Stimulated activated naive CD8-positive, alpha-beta T cell treated with anti-CD3 and anti-CD28 coated beads, Interleukin-15, Interleukin-2, amounts not matched to agents 100 U/mL and 50 U/mL, for 24 hours (primary cell): Measurements from ENCODE around the gene PDGFRB.

Source experiments
- ATAC-seq: fragments of 150-1000 bp; cut with Tn5 transposase; one replicate; pipeline ENCODE4 v1.10.0; 2021
- DNase-seq: peaks from one replicate; pipeline ENCODE4 v3.0.0; 2021

PDGFRB gene

DNA sequence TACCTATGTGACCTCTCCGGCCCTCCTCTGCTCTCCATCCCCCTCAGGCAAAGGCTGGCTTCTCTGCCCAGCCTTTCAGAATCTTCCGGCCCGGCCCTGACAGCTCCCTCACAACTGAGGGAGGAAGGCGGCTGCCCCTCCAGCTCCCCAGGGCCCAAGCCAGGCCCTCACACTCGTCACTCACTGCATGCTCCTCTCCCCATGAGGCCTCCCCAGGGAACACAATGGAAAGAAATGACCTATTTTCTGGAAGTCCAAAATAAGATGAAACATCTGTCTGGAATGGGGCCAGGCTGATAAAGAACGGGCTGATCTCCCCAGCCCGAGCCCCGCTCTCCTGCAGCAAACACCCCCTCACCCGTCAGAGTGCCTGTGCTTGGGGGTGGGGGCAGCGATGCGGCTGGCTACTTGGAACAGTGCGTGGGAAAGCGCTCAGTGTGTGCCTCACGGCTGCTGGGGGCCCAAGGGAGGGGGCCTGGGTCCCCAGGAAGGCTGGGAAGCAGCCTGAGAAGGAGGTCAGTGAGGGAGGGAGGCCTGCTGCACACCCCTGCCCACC is 11.3 kb downstream of the PDGFRB start:
- ATAC-seq (no peak), DNase-seq (no peak)

DNA sequence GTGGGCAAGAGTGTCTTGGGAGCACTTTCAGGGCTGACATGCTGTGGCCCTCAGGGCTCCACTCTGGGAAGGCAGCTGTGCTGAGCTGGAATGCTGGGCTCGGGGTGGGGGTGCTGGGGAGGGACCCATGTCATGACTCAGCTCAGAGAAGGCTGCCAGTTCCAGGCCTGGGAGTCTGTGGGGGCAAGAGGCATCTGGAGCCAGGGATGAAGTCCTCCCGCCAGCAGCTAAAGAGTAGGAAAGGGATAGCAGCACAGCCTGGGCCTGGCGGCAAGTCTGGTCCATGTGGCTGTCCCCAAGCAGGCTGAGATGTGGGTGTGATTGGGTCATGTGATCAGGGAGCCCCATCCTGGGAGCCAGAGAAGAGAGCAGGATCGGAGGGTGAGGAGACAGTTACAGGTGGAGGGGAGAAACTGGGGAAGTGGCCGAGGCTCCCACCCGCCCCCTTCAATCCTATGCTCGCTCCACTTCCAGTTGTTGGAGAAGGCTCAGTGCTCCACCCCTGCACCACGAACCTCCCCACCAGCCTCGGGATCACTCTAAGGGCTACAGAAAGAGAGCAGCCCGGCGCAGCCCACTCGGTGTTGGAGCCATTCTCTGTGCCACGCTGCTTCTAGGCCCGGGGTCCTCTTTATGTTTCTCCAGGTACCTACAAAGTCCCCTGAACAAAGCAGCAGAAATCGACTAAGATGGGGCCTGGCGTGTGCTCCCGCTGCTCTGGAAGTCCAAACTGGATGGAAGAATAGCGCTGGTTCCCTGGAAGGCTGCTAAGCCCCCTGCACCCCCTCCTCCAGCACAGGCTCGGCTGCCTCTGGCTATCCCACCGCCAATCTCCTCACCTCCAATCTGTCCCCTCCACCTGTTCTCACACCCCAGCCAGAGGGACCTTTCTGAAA is 12.0 kb downstream of the PDGFRB start:
- DNase-seq (no peak), ATAC-seq (no peak)

DNA sequence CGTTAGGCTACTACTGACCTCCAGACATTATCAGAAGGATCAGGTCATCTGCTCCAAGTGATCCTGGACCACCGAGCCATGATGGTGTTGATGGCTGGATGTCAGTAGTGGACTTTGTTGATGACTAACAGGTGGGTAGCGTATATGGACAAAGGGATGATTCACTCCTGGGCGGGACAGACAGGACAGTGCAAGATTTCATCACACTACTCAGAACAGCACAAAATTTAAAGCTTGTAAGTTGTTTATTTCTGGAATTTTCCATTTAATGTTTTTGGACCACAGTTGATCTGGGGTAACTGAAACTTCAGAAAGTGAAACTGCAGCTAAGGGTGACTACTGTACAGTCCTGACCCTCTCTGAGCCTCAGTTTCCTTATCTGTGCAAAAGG is 12.7 kb downstream of the PDGFRB start:
- ATAC-seq (no peak), DNase-seq (no peak)

DNA sequence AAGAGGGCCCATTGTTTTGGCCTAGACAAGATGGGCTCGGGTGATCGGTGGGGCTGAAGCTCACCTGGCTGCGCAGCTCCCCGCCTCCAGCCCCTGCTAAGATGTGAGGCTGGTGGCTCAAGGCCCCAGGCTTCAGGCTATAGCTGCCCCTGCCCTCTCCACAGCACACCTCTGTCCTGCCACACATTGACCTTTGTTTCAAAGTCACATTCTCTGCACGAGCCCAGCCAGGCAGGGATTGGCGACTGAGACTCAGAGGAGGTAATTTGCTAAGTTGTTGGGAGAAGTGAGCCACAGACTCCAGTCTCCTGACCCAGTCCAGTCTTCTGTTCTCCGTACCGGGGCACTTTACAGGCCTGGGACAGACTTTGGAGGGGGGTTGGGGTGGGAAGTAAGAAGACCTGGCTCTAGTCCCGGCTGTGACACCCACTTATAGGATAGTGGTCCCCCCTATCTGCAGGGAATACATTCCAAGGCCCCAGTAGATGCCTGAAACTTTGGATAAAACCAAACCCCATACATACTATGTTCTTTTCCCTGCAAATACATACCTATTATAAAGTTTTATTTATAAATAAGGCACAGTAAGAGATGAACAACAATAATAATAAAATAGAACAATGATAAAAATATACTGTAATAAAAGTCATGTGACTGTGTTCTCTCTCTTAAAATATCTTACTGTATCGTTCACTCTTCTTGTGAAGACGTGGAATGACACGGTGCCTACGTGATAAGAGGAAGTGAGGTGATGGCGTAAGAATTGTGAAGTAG is 13.3 kb downstream of the PDGFRB start:
- no peak for ATAC-seq
- DNase-seq = no peak

DNA sequence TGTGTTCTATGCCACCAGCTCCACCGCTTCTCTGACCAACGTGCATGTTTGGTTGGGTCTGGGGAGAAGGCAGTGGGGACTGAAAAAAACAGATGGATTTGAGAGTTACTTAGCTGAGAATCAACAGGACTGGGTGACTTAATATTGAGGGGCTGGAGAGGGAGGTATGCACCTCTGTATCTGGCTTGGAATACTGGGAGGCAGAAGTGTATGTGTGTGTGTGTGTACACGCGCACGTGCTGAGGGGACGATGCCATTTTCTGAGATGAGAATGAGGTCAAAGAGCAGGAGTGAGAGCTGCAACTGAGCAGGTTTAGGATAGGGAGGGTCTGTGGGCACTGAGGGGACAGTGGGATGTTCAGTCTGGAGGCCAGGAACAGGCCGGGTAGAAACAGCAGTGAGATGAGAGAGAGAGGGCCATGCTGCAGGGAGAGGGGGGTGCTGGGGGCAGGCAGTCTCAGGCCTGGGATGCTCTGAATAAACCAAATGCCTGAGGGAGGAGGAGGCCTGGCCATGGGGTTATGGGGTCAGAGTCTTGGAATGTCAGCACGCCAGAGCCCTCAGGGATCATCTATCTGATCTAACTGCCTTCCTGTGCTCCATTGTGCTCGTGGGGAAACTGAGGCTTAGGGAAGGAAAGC is 14.0 kb downstream of the PDGFRB start:
- no peak for ATAC-seq
- DNase-seq = no peak

DNA sequence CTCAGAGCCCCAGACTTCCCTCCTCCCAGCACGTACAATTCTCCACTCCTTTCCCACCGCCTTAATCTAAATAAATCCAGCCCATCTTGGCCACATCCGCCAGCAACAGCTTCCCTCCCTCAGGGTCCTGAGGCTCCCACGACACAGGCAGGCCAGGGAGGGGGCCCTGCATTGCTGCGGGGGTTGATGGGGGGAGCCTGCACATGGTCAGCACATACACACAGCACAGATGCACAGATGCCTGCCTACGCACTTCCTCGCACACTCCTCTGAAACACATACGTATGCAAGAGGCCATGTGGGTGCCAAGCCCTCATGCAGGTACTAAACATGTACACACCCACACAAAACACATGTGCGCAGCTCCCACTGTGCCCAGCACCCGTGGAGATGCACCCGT is 14.8 kb downstream of the PDGFRB start:
- DNase-seq = no peak
- ATAC-seq = no peak

DNA sequence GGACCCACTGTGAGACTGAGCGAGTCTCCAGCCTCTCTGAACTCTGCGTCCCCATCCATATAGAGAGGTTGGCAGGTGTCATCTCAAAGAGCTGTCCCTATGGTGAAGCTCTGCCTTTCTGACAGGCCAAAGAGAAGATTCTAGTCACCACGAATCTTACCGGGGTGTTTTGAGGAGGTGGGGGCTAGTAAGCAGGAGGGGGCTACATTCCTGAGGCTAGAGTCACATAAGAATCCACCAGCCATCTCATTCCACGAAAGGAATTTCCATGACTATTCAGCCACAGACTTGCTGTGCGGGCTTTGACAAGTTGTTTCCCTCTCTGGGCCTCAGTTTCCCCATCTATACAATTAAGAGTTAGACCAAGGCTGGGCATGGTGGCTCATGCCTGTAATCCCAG is 16.3 kb downstream of the PDGFRB start:
- no peak for DNase-seq
- no peak for ATAC-seq

DNA sequence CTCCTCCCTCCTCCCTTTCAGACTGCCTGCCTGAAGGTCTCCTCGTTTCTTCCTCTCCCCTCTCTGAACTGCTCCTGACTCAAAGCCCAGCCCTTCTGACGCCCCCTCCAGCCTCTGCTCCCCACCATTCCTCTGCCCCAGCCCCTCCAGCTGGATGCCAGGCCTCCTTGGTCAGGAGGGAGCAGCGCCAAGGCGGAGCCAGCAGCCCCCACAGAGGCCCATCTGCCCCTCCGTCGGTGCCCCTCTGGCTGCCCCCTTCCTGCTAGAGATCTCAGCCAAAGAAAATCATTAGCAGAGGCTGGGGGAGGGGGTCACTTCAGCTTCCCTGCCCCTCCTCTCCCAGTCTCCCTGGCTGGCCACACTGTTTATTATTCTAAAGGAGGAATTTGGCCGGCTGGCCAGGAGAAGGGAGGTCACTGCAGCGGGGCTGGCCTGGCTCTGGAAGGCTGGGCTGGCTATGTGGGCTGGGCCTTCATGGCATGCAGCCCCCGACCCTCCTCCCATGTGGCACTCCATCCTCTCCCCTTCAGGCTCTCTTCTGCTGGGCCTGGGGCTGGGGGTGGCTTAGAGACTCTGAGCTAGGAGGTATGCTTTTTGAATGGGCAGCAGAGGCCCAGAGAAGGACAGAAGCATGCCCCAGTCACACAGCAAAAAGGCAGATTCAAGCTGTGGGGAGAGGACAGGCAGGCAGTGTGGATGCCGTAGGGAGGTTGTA is 16.9 kb downstream of the PDGFRB start:
- DNase-seq = no peak
- ATAC-seq = no peak

DNA sequence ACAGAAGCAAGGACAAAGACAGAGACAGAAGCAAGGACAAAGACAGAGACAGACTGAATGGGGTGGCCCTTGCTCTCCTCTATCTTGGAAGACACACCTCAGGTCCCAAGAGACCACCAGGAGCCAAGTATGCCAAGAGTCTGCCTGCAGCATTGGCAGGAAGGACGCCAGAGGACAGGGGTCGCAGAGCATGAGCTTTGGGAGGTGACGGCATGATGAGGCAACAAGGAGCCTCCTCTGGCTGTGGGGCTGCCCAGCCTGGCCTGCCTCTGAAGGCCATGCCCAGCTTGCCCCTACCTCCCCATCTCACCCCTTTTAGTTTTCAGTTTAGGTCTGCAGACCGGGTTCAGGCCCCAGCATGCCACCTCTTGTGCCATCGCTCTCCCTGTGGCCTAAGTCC is 17.6 kb downstream of the PDGFRB start:
- ATAC-seq (no peak), DNase-seq (no peak)

DNA sequence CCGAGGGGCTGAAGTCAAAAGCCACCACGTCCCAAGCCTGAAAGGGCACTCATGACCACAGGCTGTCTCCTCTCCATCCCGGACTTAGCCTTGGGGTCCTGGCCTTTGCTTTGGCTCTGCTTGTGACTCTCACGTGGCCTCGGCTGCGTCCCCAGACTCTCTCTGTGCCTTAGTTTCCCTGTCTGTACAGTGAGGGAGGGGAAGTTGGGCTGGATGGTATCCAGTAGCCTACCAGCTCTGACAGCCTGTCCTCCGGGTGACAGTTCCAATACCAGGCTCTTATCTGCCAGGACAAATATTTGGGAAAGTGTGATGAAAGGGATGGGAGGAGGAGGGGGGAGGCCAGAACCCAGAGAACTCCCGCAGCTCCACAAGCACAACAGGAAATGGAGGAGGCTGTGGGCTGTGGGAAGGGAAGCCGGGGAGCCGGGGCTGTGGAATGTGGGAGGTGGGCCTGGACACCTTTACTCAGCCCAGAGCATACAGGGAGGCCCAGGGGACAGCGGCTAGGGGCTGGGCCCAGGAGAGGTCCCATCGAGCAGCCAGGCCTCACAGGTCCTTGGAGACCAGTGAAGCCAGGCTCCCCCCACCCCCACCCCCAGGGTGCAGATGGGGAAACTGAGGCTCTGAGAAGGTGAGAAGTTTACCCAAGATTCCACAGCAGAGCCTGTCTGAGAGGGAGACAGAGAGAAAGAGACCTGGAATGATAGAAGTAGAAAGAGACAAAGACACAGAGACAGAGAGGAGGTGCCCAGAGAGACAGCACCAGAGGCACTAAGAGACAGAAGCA is 18.3 kb downstream of the PDGFRB start:
- ATAC-seq (no peak), DNase-seq (no peak)

DNA sequence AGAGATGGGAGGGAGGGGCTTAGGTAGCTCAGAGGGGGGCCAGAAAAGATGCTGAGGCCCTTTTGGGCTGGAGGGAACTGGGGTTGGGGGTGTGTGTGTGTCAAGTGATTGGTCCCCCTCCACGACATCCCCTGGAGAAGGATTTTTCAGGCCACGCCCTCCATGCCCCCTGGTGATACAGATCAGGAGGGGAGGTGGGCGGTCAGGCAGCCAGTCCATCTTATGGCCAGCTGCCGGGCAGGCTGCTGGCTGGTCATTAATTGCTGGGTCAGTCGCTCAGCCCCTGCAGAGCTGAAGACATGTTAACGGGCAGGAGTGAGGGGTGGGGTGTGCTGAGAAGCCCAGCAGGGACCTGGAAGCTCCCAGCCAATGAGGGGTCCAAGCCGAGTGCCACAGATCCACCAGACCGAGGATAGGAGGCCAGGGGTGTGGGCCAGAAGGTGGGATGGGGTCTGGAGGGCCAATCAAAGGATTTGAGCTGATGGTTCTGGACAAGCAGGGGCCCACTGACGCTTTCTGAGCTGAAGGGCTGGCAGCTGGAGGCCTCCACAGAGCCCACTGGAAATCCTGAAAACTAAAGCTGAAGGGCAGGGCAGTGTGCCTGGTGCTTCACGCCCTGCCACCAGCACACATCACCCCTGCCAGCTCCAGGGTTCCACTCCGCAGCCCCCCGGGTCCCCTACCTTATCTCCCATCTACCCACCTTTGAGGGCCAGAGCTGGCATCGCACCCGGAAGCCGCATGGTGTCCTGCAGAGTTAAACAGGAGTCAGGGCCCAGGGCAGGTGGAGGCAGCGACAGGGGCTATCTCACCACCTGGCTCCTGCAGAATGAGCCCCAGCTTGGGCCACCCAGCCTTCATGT is 19.1 kb downstream of the PDGFRB start:
- DNase-seq = no peak

DNA sequence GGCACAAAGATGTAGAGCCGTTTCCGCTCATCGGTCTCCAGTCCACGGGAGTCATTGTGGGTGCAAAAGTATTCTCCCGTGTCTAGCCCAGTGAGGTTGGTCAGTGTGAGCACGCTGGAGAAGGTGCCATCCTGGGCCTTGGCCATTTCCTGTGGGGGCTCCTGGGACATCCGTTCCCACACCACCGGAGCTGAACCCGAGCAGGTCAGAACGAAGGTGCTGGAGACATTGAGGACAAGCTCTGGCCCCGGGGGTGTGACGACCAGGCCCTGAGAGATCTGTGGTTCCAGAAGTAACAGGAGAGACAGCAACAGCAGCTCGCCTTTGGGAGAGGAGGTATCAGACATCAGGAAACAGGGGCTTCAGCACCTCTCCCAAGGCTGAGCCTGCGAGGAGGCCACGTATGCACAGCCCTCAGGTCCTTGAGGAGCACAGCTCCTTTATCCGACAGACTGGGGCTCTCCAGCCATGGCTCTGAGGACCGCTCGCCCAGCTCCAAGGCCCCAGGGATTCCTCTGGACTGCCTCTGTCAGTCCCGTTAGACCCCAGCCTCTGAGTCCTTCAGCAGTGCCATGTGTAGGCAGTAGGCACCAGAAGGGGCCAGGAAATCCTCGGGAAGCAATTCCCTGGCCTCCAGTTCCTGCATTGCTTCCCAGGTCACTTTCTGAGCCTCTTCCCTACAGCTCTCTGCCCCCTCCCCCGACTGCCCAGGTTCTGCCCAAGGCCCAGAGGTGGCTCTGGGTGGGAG is 19.9 kb downstream of the PDGFRB start:
- no peak for ATAC-seq
- no peak for DNase-seq

More for the DNA sequence above, 19.1 kb downstream of the PDGFRB start:
- no peak for ATAC-seq

DNA sequence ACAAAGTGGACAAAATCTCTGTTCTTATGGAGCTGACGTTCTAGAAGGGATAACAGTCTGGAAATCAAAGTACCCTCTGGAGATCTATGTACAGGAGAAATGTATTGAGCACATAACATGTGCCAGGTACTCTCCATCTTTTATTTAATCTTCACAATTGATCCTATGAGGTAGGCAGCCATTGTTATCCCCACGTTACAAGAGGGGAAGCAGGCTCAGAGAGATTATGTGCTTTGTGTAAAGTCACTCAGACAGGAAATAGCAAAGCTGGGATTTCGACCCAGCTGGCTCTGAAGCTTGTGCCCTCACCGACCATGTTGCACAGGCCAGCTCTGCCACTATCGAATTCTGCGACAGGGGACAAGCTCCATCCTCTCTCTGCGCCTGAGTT is 21.5 kb downstream of the PDGFRB start:
- ATAC-seq = no peak
- DNase-seq = no peak

DNA sequence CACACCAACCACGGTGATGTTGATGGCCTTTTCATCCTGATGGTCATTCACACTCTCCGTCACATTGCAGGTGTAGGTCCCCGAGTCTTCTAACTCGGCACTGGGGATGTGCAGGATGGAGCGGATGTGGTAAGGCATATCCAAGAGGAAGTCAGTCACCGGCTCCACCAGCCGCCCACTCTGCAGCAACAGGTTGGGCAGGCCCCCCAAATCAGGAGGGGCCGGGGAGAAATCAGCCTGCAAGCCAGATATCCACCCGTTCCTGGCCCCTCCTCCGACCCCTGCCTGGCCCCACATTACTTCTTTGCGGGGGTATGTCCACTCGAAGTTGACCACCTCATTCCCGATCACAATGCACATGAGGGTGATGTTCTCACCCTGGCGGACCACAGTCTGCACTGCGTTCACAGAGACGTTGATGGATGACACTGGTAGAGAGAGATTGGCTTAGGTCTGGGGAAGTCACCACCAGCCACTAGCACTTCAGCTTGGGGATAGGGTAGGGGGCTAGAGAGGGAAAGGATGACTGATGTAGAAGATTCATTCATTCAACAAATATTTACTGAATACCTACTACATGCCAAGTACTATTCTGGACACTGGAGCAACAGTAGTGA is 22.0 kb downstream of the PDGFRB start:
- no peak for DNase-seq
- no peak for ATAC-seq

DNA sequence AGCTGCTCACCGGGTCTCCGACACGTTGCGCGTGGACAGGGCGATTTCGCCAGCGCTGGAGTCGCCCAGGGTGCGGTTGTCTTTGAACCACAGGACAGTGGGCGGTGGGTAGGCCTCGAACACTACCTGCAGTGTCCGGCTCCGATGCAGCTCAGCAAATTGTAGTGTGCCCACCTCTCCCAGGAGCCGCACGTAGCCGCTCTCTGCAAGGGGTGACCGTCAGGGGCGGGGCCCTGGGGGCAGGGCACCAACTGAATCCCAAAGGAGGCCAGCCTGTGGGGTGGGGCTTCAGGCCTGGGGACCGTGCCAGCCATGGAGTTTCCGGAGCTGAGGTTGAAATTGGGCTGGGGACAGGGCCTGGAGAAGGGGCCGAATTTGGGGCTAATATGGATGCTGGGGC is 22.9 kb downstream of the PDGFRB start:
- ATAC-seq (no peak), DNase-seq (no peak)

DNA sequence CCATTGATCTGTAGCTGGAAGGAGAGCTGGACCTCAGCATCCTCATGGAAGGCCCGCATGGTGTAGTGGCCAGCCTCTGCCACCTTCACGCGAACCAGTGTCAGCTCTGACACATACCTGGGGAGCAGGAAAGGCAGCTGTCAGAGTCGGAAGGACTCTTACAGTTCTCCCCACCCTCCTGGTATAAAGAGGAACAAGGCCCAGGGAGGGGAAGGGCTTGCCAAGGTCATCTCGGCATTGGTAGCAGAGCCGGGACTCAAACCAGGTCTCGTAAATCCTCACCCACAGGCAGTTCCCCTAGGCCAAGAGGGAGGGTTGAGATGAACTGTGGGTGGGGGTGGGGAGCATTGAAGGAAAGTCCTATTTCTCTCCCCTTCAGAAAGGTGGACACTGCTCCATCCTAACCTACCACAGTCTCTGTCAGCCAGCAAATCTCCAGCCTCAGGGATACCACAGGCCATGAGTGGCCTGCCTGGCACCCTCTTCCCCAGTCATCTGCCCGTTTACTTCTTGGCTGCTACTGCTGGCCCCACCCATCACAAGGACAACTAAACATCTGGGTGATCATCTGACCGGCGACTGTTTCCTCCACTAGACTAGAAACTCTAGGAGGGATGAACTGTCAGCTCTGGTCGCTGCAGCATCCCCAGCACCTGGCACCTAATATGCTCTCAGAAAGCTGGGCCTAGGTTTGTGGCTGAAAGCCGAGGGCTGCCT is 23.5 kb downstream of the PDGFRB start:
- ATAC-seq = no peak
- no peak for DNase-seq

DNA sequence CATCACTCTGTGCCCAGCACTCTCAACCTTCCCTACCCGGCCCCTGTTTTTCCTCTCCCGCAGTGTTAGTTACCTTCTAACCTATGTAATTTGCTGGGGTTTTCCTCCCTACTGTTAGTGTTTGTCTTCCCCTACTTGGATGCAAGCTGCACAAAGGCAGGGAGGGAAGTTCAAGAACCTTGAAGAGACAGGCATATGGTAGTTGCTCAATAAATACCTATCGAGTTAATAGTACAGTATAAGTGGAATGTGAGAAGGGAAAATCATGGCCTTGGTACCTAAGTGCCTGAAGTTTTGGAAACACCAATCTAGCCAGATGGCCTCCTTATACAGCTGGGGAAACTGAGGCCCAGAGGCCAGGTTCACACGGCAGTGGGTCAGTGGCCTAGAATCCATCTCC is 24.2 kb downstream of the PDGFRB start:
- no peak for DNase-seq
- no peak for ATAC-seq

DNA sequence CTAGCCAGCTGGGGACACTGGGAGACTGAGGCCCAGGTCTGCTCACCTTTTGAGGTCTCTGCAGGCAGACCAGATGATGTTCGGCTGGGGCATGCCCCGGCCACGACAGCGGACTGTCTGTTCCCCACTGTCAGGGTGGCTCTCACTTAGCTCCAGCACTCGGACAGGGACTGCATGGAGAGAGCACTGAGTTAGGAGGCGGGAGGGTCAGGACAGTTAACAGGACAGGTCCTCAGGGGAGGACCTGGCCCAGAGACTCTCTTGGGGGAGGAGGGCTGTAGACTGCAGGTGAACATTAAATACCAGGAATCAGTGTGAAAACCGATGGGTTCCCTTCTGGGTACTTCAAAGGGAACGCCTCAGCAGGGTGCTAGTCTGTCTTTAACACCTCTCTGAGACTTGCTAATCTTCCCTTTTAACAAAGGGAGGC is 25.1 kb downstream of the PDGFRB start:
- DNase-seq (no peak), ATAC-seq (no peak)
